LHCN-M2 (cell line): Measurements from ENCODE around the gene PLCB2. TPM values are rescaled to one million over a fixed set of nuclear protein-coding genes. Genes with fewer than 3 reads are reported as not detected.

ENCODE experiments used
- total RNA-seq: library from RNA; depleted of rRNA; stranded (reverse); fragments of >200 nt; gene quantifications from 2 replicates; pipeline ENCODE4 v1.2.3, GENCODE V29; 2014; rRNA removed

The PLCB2 gene
- total RNA-seq, 1 experiment from 2014 or later, result 0.75 TPM

Other genes starting within 250 kb of the PLCB2 start
- 3.3 and 8.7 TPM in 2 replicates for gene BMF, start 199.1 kb downstream of the PLCB2 start, total RNA-seq
- 63.2 and 72.7 TPM in 2 replicates for gene BUB1B, start 146.9 kb downstream of the PLCB2 start, total RNA-seq
- gene PAK6, start 68.9 kb downstream of the PLCB2 start, total RNA-seq, result under 0.01 TPM in 1 of 2 replicates, not detected in the other
- gene ANKRD63, start 24.9 kb downstream of the PLCB2 start, total RNA-seq, result not detected in 2 replicates
- gene INAFM2, start 15.8 kb upstream of the PLCB2 start, total RNA-seq, result 16.4 and 19.7 TPM in 2 replicates
- gene CCDC9B, start 33.0 kb upstream of the PLCB2 start, total RNA-seq, result 9.8 and 12.1 TPM in 2 replicates
- gene PHGR1, start 43.1 kb upstream of the PLCB2 start, total RNA-seq, result not detected in 2 replicates
- gene DISP2, start 50.3 kb upstream of the PLCB2 start, total RNA-seq, result 1.2 and 1.3 TPM in 2 replicates
- gene KNSTRN, start 74.8 kb upstream of the PLCB2 start, total RNA-seq, result 121 and 125 TPM in 2 replicates
- 26.2 and 32.3 TPM in 2 replicates for gene IVD, start 97.9 kb upstream of the PLCB2 start, total RNA-seq
- gene BAHD1, start 133.0 kb upstream of the PLCB2 start, total RNA-seq, result 8.3 TPM in 2 replicates
- gene CHST14, start 163.0 kb upstream of the PLCB2 start, total RNA-seq, result 27.9 and 30.1 TPM in 2 replicates